GM13977 (cell line): ENCODE measurements around the gene PUM1.

ENCODE experiments used
- DNase-seq: peaks from one replicate; pipeline ENCODE4 v3.0.0; 2012; ENCODE audit warnings: low spot score
- CTCF ChIP-seq: IDR thresholded peaks from 2 replicates; pipeline ENCODE4 v1.5.1; 2012; ENCODE audit warnings: mild to moderate bottlenecking, control low read depth; ENCODE audit not compliant: insufficient read depth; ENCODE audit errors: extremely low read depth, missing control alignments
- in situ Hi-C: fragments of 300-500 bp; cut with MboI; formaldehyde crosslinking; loops from one replicate; pipeline ENCODE4 v1.12.0; 2022; ENCODE audit warnings: low sequenced_read_pairs, low pct_unique_long_range_greater_than_20kb, mixed read lengths, inconsistent platforms; ENCODE audit not compliant: unreplicated experiment

The PUM1 gene

GRCh38 chr1:30888391-30888790, 177.1 kb downstream of the PUM1 start:
- no peak for DNase-seq
- no peak for TF ChIP-seq CTCF
- in situ Hi-C loops: no loop called here

GRCh38 chr1:30887485-30888315, 177.8 kb downstream of the PUM1 start:
- in situ Hi-C loops: no loop called here
- no peak for TF ChIP-seq CTCF
- DNase-seq: no peak

- in situ Hi-C loops: no loop called here
Observed at GRCh38 chr1:30886710-30887428, 178.6 kb downstream of the PUM1 start.

GRCh38 chr1:30885570-30886522, 179.7 kb downstream of the PUM1 start:
- DNase-seq: no peak
- no peak for TF ChIP-seq CTCF
- in situ Hi-C loops: no loop called here

More at GRCh38 chr1:30886710-30887428, 178.6 kb downstream of the PUM1 start:
- DNase-seq: no peak
- TF ChIP-seq CTCF: no peak

GRCh38 chr1:30884723-30885122, 180.8 kb downstream of the PUM1 start:
- DNase-seq: no peak
- in situ Hi-C loops: no loop called here
- TF ChIP-seq CTCF: no peak
